ENCODE measurements around the gene ABCB8.
"Not testable (repeated sequence)": the region's sequence is repeated elsewhere in the genome, so short reads cannot be mapped to it uniquely, and the experiment has no call there.

Gene ABCB8

GRCh38 chr7:151032936-151033863 lies 5.0 kb downstream of the ABCB8 start:
- no peaks in the 10 kb centered on the region for H3K27me3 Mint-ChIP-seq
- H3K4me3 Mint-ChIP-seq: no peak overlapping the region
- H3K9me3 Mint-ChIP-seq: no peaks in the 10 kb centered on the region
- H3K27ac Mint-ChIP-seq: no peak overlapping the region
- peaks cover 16% of the 10 kb centered on the region for H3K36me3 Mint-ChIP-seq (ENCODE audit: low read depth)
- H3K4me1 Mint-ChIP-seq (ENCODE audit: low read depth): peaks cover 22% of the 10 kb centered on the region

- no peak overlapping the region for H3K4me3 Mint-ChIP-seq
- H3K27me3 Mint-ChIP-seq: no peaks in the 10 kb centered on the region
- H3K4me1 Mint-ChIP-seq (ENCODE audit: low read depth): peaks cover 23% of the 10 kb centered on the region
- peaks cover 13% of the 10 kb centered on the region for H3K36me3 Mint-ChIP-seq (ENCODE audit: low read depth)
- H3K9me3 Mint-ChIP-seq: no peaks in the 10 kb centered on the region
- no peak overlapping the region for H3K27ac Mint-ChIP-seq
Observed at GRCh38 chr7:151033864-151034249, 5.6 kb downstream of the ABCB8 start.

- H3K9me3 Mint-ChIP-seq: no peaks in the 10 kb centered on the region
- H3K27me3 Mint-ChIP-seq: no peaks in the 10 kb centered on the region
Observed at GRCh38 chr7:151034312-151035025, 6.2 kb downstream of the ABCB8 start.

GRCh38 chr7:151035026-151035717 lies 6.9 kb downstream of the ABCB8 start:
- Mint-ChIP-seq H3K27me3 (no peaks in the 10 kb centered on the region), H3K9me3 (no peaks in the 10 kb centered on the region), H3K4me1 (ENCODE audit: low read depth) (peaks cover 24% of the 10 kb centered on the region), H3K36me3 (ENCODE audit: low read depth) (peaks cover 5% of the 10 kb centered on the region), H3K27ac (no peak overlapping the region), H3K4me3 (no peak overlapping the region)

More at GRCh38 chr7:151034312-151035025, 6.2 kb downstream of the ABCB8 start:
- Mint-ChIP-seq H3K4me1 (ENCODE audit: low read depth) (peaks cover 23% of the 10 kb centered on the region), H3K27ac (no peak overlapping the region), H3K4me3 (no peak overlapping the region), H3K36me3 (ENCODE audit: low read depth) (peaks cover 9% of the 10 kb centered on the region)

DNA sequence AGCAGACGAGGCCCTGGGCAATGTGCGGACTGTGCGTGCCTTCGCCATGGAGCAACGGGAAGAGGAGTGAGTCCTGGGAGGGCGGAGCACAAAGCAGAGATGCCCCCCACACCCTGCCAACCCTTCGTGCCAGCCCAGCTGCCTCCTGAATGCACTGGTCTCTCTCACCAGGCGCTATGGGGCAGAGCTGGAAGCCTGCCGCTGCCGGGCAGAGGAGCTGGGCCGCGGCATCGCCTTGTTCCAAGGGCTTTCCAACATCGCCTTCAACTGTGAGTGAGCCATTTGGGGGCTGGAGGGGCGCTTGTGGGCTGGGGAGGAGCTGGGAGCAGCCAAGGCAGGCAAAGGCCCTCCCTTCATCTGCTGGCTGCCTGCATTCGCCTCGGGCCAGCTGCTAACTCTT lies 7.7 kb downstream of the ABCB8 start:
- H3K36me3 Mint-ChIP-seq (ENCODE audit: low read depth): peaks cover 5% of the 10 kb centered on the region
- H3K27me3 Mint-ChIP-seq: no peaks in the 10 kb centered on the region
- no peaks in the 10 kb centered on the region for H3K9me3 Mint-ChIP-seq
- H3K4me1 Mint-ChIP-seq (ENCODE audit: low read depth): peaks cover 25% of the 10 kb centered on the region
- H3K4me3 Mint-ChIP-seq: no peak overlapping the region
- peak overlapping the region; percentile 45 for H3K27ac Mint-ChIP-seq

- H3K27ac Mint-ChIP-seq: peak overlapping the region; percentile 91
- H3K9me3 Mint-ChIP-seq: no peaks in the 10 kb centered on the region
- no peaks in the 10 kb centered on the region for H3K36me3 Mint-ChIP-seq (ENCODE audit: low read depth)
- H3K4me3 Mint-ChIP-seq: peak overlapping the region; percentile 56
- H3K4me1 Mint-ChIP-seq (ENCODE audit: low read depth): peaks cover 25% of the 10 kb centered on the region
- no peaks in the 10 kb centered on the region for H3K27me3 Mint-ChIP-seq
Observed at GRCh38 chr7:151038951-151039849, 10.9 kb downstream of the ABCB8 start.

DNA sequence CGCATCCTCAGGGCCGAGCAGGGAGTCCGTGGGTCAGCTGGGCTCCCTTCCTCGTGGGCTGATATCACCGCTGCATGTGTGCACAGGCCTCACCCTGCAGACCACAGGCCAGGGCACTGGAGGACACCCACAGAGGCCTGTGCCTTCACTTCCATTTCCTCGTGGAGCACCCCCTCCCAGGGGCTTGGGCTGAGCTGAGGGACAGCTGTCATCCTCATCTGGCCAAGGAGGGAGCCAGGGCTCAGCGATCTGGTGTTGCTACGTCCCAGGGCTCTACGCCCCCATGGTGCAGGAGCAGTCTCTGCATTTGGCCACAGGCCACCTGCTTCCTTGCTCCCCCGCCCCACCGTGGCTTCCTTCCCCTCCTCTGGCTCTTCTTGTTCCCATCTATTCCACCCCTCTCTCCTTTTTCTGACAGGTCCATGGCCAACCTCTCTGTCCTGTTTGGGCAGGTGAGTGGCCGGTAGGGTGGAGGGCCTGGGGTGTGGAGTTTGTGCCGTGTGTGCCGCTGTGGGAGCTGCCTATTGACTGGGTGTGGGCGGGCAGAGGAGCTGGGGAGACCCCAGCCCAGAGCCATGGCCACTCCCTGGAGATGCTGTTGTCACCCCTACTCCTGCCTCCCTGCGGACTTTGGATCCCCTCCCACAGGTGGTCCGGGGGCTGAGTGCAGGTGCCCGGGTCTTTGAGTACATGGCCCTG lies 11.7 kb downstream of the ABCB8 start:
- H3K4me1 Mint-ChIP-seq (ENCODE audit: low read depth): peaks cover 25% of the 10 kb centered on the region

GRCh38 chr7:151040616-151041375 lies 12.5 kb downstream of the ABCB8 start:
- no peaks in the 10 kb centered on the region for H3K9me3 Mint-ChIP-seq
- H3K4me1 Mint-ChIP-seq (ENCODE audit: low read depth): peaks cover 25% of the 10 kb centered on the region
- H3K27me3 Mint-ChIP-seq: no peaks in the 10 kb centered on the region
- H3K4me3 Mint-ChIP-seq: no peak overlapping the region
- H3K27ac Mint-ChIP-seq: no peak overlapping the region
- no peaks in the 10 kb centered on the region for H3K36me3 Mint-ChIP-seq (ENCODE audit: low read depth)

More for the DNA sequence above, 11.7 kb downstream of the ABCB8 start:
- Mint-ChIP-seq H3K27me3 (no peaks in the 10 kb centered on the region), H3K9me3 (no peaks in the 10 kb centered on the region), H3K36me3 (ENCODE audit: low read depth) (no peaks in the 10 kb centered on the region), H3K27ac (peak overlapping the region; percentile 91), H3K4me3 (peak overlapping the region; percentile 56)

DNA sequence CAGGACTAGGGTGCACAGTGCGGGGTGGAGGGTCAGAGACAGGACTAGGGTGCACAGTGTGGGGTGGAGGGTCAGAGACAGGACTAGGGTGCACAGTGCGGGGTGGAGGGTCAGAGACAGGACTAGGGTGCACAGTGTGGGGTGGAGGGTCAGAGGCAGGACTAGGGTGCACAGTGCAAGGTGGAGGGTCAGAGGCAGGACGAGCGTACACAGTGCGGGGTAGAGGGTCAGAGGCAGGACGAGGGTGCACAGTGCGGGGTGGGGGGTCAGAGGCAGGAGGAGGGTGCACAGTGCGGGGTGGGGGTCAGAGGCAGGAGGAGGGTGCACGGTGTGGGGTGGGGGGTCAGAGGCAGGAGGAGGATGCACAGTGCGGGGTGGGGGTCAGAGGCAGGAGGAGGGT lies 15.2 kb downstream of the ABCB8 start:
- H3K9me3 Mint-ChIP-seq; H3K36me3 Mint-ChIP-seq (ENCODE audit: low read depth): not testable (repeated sequence)
- peaks cover 18% of the 10 kb centered on the region for H3K4me1 Mint-ChIP-seq (ENCODE audit: low read depth)

GRCh38 chr7:151043959-151044358 lies 15.7 kb downstream of the ABCB8 start:
- H3K4me1 Mint-ChIP-seq (ENCODE audit: low read depth): peaks cover 13% of the 10 kb centered on the region
- H3K27ac Mint-ChIP-seq: no peak overlapping the region
- no peaks in the 10 kb centered on the region for H3K36me3 Mint-ChIP-seq (ENCODE audit: low read depth)
- H3K27me3 Mint-ChIP-seq: no peaks in the 10 kb centered on the region
- H3K9me3 Mint-ChIP-seq: no peaks in the 10 kb centered on the region
- H3K4me3 Mint-ChIP-seq: no peak overlapping the region

More for the DNA sequence above, 15.2 kb downstream of the ABCB8 start:
- not testable (repeated sequence) for H3K27ac Mint-ChIP-seq, H3K4me3 Mint-ChIP-seq, H3K27me3 Mint-ChIP-seq

GRCh38 chr7:151045262-151045661 lies 17.0 kb downstream of the ABCB8 start:
- Mint-ChIP-seq H3K27me3 (no peaks in the 10 kb centered on the region), H3K27ac (no peak overlapping the region), H3K4me1 (ENCODE audit: low read depth) (no peaks in the 10 kb centered on the region), H3K4me3 (no peak overlapping the region), H3K9me3 (no peaks in the 10 kb centered on the region), H3K36me3 (ENCODE audit: low read depth) (no peaks in the 10 kb centered on the region)

DNA sequence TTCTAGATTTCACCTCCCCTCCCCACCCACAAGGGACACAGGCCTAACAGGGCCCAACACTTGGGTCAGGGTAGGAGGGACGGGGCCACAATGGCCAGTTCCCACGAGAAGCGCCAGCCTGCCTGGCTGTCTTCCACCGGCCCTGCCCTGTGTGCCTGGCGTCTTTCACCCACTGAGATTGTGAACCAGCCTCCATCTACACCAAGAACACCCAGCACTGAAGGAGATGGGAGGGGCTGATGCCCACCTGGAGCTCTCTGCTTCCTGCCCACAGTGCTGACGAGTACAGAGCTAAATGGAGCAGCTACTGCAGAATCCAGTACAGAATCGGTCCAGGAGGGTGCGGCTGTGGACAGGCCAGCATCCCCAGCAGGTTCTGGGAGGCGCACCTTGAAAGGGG lies 17.7 kb downstream of the ABCB8 start:
- H3K4me3 Mint-ChIP-seq: no peak overlapping the region
- no peaks in the 10 kb centered on the region for H3K36me3 Mint-ChIP-seq (ENCODE audit: low read depth)
- no peaks in the 10 kb centered on the region for H3K9me3 Mint-ChIP-seq
- H3K27ac Mint-ChIP-seq: no peak overlapping the region
- no peaks in the 10 kb centered on the region for H3K27me3 Mint-ChIP-seq
- no peaks in the 10 kb centered on the region for H3K4me1 Mint-ChIP-seq (ENCODE audit: low read depth)

Measured in stimulated activated naive CD8-positive, alpha-beta T cell treated with anti-CD3 and anti-CD28 coated beads, Interleukin-15, Interleukin-2, amounts not matched to agents 100 ng/mL and 50 ng/mL, for 24 hours (primary cell).